ENCODE measurements around the gene UTP11.

UTP11 gene

GRCh38 chr1:38003261-38004250, 9.0 kb upstream of the UTP11 start:
- no peak for TF ChIP-seq ZNF70 (CRISPR knock-in tag; IDR thresholded peaks at IDR 0.05)
- ATAC-seq, result no peak; the same call in 2 of the 3 replicates

- TF ChIP-seq ARNTL (CRISPR knock-in tag; IDR thresholded peaks at IDR 0.05; ENCODE audit: borderline replicate concordance, low read depth) (no peak), OSR1 (CRISPR knock-in tag; IDR thresholded peaks at IDR 0.05) (no peak), CSRNP3 (CRISPR knock-in tag; IDR thresholded peaks at IDR 0.05) (no peak), CSDC2 (CRISPR knock-in tag; IDR thresholded peaks at IDR 0.05) (no peak), TSHZ2 (CRISPR knock-in tag; IDR thresholded peaks at IDR 0.05) (no peak), ZNF565 (CRISPR knock-in tag; conservative IDR thresholded peaks at IDR 0.05; ENCODE audit: low read depth) (no peak), PPARA (CRISPR knock-in tag; IDR thresholded peaks at IDR 0.05; ENCODE audit: borderline replicate concordance) (no peak), POU6F1 (CRISPR knock-in tag; IDR thresholded peaks at IDR 0.05; ENCODE audit: borderline replicate concordance, low read depth) (no peak), RARB (CRISPR knock-in tag; IDR thresholded peaks at IDR 0.05) (no peak), GLIS3 (CRISPR knock-in tag; IDR thresholded peaks at IDR 0.05) (no peak), ZFP3 (CRISPR knock-in tag; IDR thresholded peaks at IDR 0.05) (no peak), ISL1 (CRISPR knock-in tag; IDR thresholded peaks at IDR 0.05) (no peak)
- ATAC-seq, result peak; percentile 14
Observed at GRCh38 chr1:38004284-38005108, 8.0 kb upstream of the UTP11 start.

GRCh38 chr1:38005195-38006007, 7.1 kb upstream of the UTP11 start, which contains the start of gene FHL3:
FHL3 (minus strand) TSS chr1:38005514; CDS start chr1:37999412, 6,102 bp downstream.
- TF ChIP-seq ZFP3 (CRISPR knock-in tag; IDR thresholded peaks at IDR 0.05) (no peak), BACH2 (CRISPR knock-in tag; IDR thresholded peaks at IDR 0.05; ENCODE audit: borderline replicate concordance) (no peak), PATZ1 (CRISPR knock-in tag; IDR thresholded peaks at IDR 0.05; ENCODE audit: borderline replicate concordance) (no peak), SNAI2 (CRISPR knock-in tag; IDR thresholded peaks at IDR 0.05) (no peak), ZNF70 (CRISPR knock-in tag; IDR thresholded peaks at IDR 0.05) (no peak)
- ATAC-seq, result peak; percentile 29
